HG03060 (cell line): ENCODE results near the gene BRSK2.
"Not testable (repeated sequence)": the region's sequence is repeated elsewhere in the genome, so short reads cannot be mapped to it uniquely, and the experiment has no call there.

ENCODE experiments used
- ATAC-seq: cut with Tn5 transposase; IDR thresholded peaks from one replicate; pipeline ENCODE4 v1.9.1; 2021; ENCODE audit warnings: low read depth, moderate number of reproducible peaks; ENCODE audit not compliant: unreplicated experiment

The BRSK2 gene

GRCh38 chr11:1507381-1508140 lies 117.8 kb downstream of the BRSK2 start:
- no peak for ATAC-seq

GRCh38 chr11:1508491-1508891 lies 118.8 kb downstream of the BRSK2 start:
- ATAC-seq: no peak

- ATAC-seq: no peak
Measured at GRCh38 chr11:1508986-1509385, 119.3 kb downstream of the BRSK2 start.

GRCh38 chr11:1509626-1510255 lies 120.0 kb downstream of the BRSK2 start:
- no peak for ATAC-seq

GRCh38 chr11:1510351-1510750 lies 120.6 kb downstream of the BRSK2 start:
- not testable (repeated sequence) for ATAC-seq

- ATAC-seq: no peak
Measured at GRCh38 chr11:1510928-1511327, 121.2 kb downstream of the BRSK2 start.

GRCh38 chr11:1511937-1512496 lies 122.3 kb downstream of the BRSK2 start:
- ATAC-seq: no peak
